ENCODE measurements around the gene PPFIBP2.

DNA sequence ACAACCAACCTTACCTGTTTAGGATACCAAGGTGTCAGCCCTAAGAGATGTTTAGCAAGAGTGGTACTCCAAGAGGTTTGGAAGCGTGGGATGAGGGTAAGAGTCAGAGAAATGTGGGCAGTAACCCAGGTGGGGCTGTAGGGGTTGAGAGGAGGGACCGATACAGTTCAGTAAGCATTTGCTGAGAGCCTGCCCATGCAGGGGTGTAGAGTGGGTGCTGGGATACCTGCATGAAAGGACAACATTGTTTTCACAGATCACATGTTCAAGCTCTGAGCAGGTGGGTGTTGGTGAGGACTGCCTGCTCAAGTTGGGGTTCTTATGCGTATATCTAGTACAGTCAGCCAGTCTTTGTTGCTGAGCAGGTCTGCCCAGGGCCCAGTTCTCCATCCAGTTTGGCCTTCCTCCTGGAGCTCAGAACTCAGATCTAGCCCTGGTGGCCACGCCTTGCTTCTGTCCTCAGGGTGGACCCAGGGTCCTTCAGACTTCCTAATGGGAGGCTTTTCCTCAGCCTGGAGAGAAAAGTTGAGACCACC, 14.8 kb downstream of the PPFIBP2 start:
- TF ChIP-seq, protein P1, sequence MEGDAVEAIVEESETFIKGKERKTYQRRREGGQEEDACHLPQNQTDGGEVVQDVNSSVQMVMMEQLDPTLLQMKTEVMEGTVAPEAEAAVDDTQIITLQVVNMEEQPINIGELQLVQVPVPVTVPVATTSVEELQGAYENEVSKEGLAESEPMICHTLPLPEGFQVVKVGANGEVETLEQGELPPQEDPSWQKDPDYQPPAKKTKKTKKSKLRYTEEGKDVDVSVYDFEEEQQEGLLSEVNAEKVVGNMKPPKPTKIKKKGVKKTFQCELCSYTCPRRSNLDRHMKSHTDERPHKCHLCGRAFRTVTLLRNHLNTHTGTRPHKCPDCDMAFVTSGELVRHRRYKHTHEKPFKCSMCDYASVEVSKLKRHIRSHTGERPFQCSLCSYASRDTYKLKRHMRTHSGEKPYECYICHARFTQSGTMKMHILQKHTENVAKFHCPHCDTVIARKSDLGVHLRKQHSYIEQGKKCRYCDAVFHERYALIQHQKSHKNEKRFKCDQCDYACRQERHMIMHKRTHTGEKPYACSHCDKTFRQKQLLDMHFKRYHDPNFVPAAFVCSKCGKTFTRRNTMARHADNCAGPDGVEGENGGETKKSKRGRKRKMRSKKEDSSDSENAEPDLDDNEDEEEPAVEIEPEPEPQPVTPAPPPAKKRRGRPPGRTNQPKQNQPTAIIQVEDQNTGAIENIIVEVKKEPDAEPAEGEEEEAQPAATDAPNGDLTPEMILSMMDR (IDR thresholded peaks at IDR 0.05; ENCODE audit: low read length): no peak
- TF ChIP-seq EZH2 (optimal IDR thresholded peaks at IDR 0.05; ENCODE audit: low read depth, low read length) (no peak), EZH2phosphoT487 (IDR thresholded peaks at IDR 0.05; ENCODE audit: low read length) (no peak)
